PFSK-1 (cell line): ENCODE data around the gene BRCC3.

Experiments used
- FOXP2 ChIP-seq: optimal IDR thresholded peaks from 2 replicates; pipeline ENCODE3; 2011; ENCODE audit warnings: borderline replicate concordance, control low read depth, inconsistent platforms; ENCODE audit not compliant: insufficient read depth; ENCODE audit errors: extremely low read length, extremely low read depth
- POLR2AphosphoS5 ChIP-seq: IDR thresholded peaks from 2 replicates; pipeline ENCODE4 v1.6.1; 2012; ENCODE audit warnings: low read depth, mild to moderate bottlenecking, control low read depth, low read length, moderate library complexity
- SIN3A ChIP-seq: IDR thresholded peaks from 2 replicates; pipeline ENCODE4 v1.6.1; 2012; ENCODE audit warnings: mild to moderate bottlenecking, low read length, moderate library complexity, borderline replicate concordance; ENCODE audit not compliant: insufficient read depth
- TAF1 ChIP-seq: IDR thresholded peaks from 2 replicates; pipeline ENCODE4 v1.6.1; 2012; ENCODE audit warnings: low read length, control low read depth, borderline replicate concordance; ENCODE audit not compliant: insufficient read depth
- TF ChIP-seq, protein P1 (sequence below), 2 experiments: IDR thresholded peaks; 2 replicates each; pipeline versions ENCODE4 v1.6.1 to v1.8.0; 2011 to 2012; ENCODE audit warnings: low read depth in 2 of 2, low read length in 2 of 2, control low read depth in 1 of 2, inconsistent platforms in 1 of 2, mild to moderate bottlenecking in 1 of 2, moderate library complexity in 1 of 2; ENCODE audit not compliant: insufficient read depth in 1 of 2

BRCC3 gene

DNA sequence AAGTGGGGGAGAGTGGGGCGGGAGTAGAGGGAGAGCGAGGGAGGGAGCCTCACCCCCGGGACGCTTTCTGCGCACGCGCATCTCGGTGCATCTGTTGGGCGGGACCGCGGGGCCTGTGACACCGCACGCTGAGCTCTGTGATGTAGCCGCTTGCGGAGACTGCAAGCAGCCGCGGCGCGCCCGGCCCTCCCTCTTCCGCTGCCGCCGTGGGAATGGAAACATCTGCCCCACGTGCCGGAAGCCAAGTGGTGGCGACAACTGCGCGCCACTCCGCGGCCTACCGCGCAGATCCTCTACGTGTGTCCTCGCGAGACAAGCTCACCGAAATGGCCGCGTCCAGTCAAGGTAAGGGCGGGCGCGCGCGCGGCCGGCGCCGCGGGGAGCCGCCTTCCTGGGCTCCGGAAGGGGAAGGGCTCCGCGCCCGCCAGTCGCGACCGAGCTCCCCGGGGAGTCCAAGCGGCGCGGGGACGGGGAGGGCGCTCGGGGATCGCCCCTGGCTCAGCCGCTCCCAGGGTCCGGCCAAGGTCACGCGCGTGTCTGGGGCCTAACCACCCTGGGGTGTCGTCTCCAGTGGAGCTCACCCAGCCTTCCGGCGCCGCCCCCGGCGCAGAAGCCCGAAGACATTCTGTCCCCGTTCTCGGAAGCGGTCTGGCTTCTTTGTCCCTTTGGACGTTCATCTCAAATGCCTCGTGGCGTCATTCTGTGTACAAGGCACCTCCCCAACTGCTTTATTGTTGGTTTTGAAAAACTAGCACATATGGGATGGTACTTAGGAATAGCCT, 44.4 kb upstream of the BRCC3 start, which contains the start of gene FUNDC2:
FUNDC2 (plus strand) TSS at position 118 of the 782 bp plus-strand sequence; CDS start at position 213, 95 bp downstream.
- TF ChIP-seq FOXP2 (peak; percentile 64), SIN3A (no peak), POLR2AphosphoS5 (no peak), TAF1 (no peak)
- TF ChIP-seq, protein P1, sequence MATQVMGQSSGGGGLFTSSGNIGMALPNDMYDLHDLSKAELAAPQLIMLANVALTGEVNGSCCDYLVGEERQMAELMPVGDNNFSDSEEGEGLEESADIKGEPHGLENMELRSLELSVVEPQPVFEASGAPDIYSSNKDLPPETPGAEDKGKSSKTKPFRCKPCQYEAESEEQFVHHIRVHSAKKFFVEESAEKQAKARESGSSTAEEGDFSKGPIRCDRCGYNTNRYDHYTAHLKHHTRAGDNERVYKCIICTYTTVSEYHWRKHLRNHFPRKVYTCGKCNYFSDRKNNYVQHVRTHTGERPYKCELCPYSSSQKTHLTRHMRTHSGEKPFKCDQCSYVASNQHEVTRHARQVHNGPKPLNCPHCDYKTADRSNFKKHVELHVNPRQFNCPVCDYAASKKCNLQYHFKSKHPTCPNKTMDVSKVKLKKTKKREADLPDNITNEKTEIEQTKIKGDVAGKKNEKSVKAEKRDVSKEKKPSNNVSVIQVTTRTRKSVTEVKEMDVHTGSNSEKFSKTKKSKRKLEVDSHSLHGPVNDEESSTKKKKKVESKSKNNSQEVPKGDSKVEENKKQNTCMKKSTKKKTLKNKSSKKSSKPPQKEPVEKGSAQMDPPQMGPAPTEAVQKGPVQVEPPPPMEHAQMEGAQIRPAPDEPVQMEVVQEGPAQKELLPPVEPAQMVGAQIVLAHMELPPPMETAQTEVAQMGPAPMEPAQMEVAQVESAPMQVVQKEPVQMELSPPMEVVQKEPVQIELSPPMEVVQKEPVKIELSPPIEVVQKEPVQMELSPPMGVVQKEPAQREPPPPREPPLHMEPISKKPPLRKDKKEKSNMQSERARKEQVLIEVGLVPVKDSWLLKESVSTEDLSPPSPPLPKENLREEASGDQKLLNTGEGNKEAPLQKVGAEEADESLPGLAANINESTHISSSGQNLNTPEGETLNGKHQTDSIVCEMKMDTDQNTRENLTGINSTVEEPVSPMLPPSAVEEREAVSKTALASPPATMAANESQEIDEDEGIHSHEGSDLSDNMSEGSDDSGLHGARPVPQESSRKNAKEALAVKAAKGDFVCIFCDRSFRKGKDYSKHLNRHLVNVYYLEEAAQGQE (IDR thresholded peaks at IDR 0.05; ENCODE audit: insufficient read depth in 1 of 2, low read depth in 2 of 2, low read length in 2 of 2) = no peak

DNA sequence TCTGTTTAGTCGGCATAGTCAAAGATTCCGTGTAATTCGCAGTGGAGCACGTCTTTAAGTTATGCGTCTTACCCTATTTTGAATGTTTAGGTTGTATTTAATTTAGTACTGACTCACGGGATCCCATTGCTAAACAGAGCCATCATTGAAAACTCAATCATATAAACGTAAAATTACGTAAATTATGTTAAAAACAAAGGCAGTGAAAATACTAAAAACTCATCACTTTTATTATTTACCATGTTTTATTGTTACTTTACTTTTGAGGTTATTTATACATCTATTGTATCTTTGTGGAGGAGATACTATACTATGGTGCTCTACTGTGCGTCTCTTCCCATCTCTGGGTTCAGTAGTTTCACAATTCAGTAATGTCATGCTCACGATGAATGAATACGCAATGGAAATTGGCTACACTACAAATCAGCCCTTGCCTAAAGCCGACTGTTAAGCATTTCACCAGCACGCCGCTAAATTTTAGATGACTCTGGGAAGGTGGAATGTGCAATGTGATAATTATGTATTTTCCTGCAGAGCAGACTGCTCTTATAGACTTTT, 43.7 kb upstream of the BRCC3 start:
- TF ChIP-seq SIN3A = no peak
- TF ChIP-seq POLR2AphosphoS5 = no peak

DNA sequence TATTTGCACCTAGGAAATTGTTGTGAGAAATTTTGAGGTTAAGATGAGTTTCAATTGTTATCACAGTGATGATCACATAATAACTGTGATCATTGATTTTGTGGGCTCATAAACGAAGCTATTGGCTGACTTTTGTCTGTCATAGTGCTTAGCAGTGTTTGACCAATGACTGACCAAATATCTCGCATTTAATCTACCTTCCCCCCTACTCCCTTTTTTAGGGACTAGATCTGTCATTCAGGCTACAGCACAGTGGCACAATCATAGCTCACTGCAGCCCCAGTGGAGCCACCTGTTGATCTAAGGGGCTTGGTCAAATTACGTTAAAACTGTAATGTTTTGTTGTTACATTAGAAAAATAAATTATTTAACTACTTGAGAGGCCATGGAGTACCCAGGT, 43.2 kb upstream of the BRCC3 start:
- TF ChIP-seq, protein P1 (IDR thresholded peaks at IDR 0.05; ENCODE audit: insufficient read depth in 1 of 2, low read depth in 2 of 2, low read length in 2 of 2) = no peak
- TF ChIP-seq SIN3A (no peak), TAF1 (no peak), POLR2AphosphoS5 (no peak), FOXP2 (no peak)

DNA sequence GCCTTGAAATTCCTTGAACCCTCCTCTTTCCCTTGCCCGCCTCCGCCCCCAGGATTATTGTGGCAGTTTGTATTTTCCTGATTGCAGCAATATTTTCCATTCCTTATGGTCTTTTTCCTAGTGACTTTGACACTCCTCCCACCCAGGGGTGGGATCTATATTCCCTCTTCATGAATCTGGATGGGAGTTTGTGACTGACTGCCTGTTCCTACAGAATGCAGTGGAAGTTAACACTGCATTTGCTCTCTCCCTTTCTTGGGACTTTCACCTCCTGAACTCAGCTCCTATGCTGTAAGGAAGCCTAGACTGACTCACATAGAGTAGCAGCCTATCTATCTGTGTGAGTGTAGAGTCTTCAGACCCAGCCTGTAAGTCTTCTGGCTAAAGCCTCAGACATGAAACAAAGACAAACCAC, 42.4 kb upstream of the BRCC3 start:
- no peak for TF ChIP-seq SIN3A
- TF ChIP-seq FOXP2 = no peak
- TF ChIP-seq POLR2AphosphoS5 = no peak
- TF ChIP-seq, protein P1 (IDR thresholded peaks at IDR 0.05; ENCODE audit: insufficient read depth in 1 of 2, low read depth in 2 of 2, low read length in 2 of 2) = no peak
- no peak for TF ChIP-seq TAF1

DNA sequence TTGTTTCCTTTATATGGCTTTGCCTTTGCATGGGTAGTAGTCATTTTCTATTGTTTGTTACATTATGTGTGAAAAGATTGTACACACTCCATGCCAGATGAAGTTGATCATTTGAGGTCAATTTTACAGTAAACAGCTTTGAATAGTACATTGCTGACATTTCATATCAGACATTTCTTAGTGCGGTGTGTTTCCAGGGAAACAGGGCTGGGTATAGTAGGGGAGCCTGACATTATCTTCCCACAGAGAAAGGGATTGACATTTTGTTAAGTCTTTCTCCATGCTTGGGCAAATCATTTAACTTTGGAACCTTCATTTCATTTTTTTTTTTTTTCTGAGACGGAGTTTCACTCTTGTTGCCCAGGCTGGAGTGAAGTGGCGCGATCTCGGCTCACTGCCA, 39.7 kb upstream of the BRCC3 start:
- TF ChIP-seq SIN3A = no peak
- TF ChIP-seq POLR2AphosphoS5 = no peak
- no peak for TF ChIP-seq FOXP2
- TF ChIP-seq, protein P1 (IDR thresholded peaks at IDR 0.05; ENCODE audit: insufficient read depth in 1 of 2, low read depth in 2 of 2, low read length in 2 of 2) = no peak
- no peak for TF ChIP-seq TAF1
